GM18868 (cell line): ENCODE results near the gene CBFA2T2.
"Not testable (repeated sequence)": the region's sequence is repeated elsewhere in the genome, so short reads cannot be mapped to it uniquely, and the experiment has no call there.

ENCODE experiments used
- ATAC-seq: cut with Tn5 transposase; IDR thresholded peaks from one replicate; pipeline ENCODE4 v1.9.1; 2021; ENCODE audit warnings: mild to moderate bottlenecking, moderate library complexity; ENCODE audit not compliant: unreplicated experiment

The CBFA2T2 gene

DNA sequence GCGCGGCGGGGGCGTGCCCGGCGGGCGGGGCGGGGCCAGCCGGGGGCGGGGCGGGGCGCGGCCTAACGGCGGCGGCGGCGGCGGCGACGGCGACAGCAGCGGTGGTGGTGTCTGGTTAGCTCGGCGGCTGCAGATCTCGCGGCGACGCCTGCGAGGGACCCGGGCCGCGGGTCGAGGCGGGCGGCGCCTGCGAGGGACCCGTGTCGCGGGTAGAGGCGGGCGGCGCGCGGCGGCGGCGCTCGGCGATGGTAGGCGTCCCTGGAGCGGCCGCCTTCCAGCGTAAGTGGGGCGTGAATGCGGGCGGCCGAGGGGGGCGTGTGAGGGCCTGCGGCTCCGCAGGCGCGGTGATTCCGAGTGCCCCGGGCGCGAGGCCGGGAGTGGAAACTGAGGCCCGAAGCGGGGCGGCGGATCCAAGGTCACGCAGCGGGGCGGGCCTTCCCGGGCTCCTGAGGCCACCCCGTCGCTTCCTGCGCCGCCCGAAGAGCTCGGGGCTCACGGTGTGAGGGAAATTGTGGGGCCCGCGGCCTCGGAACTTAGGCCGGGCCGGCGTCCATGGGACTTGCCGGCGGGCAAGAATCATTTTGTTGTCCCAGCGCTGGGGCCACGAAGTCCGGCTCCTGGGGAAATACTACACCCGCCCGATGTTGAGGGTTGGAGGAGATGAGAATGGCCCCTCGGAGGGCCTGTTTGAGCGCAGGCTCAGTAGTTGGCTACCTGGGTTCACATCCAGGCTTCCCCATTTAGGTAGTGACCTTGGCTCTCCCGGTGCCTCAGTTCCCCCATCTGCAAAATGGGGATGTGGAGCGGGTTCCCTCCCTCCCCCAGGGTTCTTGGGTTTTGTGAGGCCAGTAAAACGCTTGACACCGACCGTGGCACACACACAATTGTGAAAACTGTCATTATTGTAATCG is at the start of gene CBFA2T2:
Gene CBFA2T2, plus strand, starts transcription at position 74 of the 911 bp plus-strand sequence. Its CDS starts 172 bp downstream, at position 246.
- ATAC-seq: peak; percentile 48

DNA sequence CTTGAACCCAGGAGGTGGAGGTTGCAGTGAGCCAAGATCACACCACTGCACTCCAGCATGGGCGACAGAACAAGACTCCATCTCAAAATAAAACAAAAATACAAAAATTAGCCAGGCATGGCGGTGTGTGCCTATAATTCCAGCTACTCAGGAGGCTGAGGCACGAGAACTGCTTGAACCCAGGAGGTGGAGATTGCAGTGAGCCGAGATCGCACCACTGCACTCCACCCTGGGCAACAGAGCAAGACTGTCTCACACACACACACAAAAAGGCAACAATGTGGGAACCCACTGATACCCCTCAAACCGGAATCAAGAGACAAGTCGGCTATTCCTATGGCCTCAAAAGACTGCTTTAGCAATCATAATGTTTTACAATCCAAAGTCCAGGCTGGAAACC is 49.3 kb upstream of the CBFA2T2 start:
- not testable (repeated sequence) for ATAC-seq

DNA sequence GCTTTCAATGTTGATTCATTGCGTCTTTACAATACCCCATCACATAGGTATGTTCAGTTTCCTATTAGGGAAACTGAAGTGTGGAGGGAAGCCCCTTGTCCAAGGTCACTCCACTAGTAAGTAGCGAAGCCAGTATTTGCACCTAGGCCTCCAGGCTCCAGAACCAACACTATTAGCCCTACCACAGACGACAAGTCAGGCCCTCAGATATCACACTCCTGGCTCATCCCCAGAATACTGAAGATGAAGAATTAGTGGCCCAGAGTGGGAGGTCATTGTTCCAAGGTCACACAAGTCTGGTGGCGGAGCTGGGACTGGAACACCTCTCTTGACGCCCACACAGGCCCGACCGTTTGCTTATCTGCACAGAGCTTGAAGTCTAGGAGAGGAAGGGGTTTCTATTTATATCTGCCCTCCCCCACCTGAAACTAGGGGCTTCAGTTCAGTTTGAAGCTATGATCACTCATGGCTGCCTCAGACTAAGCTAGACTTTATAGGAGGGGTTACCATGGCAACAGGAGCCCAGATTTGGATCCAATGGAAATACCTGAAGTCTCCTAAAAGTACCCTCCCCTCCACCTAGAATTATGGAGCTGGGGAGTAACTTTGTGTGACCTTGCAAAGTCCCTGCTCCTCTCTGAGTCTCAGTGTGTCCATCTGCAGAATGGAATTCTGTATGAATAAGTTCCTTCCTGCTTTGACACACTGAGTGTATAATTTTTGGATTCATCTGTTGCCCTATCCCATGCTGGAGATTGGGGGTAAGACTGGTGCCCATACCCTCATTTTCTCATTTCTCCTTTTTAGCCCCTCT is 48.5 kb upstream of the CBFA2T2 start:
- ATAC-seq: no peak

DNA sequence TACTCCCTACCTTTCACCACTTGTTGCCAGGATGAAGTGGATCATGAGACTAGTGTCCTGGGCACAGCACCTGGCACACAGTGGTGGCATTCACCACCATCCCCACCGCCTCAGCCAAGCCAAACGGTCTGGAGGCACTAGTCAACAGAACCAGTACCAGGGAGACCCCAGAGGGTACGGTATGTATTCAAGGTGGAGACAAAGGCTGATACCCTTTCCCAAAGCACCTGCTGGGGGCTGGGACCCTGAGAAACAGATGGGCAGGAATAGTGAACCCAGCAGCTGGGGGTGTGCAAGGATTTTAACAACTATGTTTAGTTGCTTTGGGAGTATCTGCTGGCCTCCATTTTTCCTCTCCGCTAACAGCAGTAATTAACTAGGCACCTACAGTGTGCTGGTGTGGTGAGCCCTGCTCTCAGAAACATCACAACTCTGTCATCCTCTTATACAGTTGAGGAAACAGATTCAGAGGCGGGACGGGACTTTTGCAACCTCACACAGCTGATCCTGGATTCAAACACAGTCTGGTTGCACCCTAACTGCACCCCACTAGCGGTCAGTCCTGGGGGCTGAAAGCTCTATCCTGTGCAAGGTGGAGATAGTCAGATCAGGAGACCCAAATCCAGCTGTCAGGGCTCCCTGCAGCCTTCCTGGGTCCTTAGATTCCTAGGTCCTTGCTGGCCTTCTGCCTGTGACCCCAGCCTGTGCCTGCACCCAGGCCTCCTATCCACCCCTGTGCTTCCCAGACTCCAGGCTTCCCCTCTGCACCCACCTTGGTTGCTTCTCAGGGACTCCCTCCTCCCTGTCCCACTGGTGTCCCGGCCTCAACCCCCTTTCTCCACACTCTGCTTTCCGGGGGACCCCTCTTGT is 47.5 kb upstream of the CBFA2T2 start:
- no peak for ATAC-seq

GRCh38 chr20:33443006-33443511 is 46.8 kb upstream of the CBFA2T2 start:
- peak; percentile 22 for ATAC-seq

GRCh38 chr20:33443512-33444239 is 46.2 kb upstream of the CBFA2T2 start, which contains the start of gene SNTA1:
SNTA1 (minus strand) TSS chr20:33443763; CDS start chr20:33443620, 143 bp downstream.
- peak; percentile 60 for ATAC-seq

DNA sequence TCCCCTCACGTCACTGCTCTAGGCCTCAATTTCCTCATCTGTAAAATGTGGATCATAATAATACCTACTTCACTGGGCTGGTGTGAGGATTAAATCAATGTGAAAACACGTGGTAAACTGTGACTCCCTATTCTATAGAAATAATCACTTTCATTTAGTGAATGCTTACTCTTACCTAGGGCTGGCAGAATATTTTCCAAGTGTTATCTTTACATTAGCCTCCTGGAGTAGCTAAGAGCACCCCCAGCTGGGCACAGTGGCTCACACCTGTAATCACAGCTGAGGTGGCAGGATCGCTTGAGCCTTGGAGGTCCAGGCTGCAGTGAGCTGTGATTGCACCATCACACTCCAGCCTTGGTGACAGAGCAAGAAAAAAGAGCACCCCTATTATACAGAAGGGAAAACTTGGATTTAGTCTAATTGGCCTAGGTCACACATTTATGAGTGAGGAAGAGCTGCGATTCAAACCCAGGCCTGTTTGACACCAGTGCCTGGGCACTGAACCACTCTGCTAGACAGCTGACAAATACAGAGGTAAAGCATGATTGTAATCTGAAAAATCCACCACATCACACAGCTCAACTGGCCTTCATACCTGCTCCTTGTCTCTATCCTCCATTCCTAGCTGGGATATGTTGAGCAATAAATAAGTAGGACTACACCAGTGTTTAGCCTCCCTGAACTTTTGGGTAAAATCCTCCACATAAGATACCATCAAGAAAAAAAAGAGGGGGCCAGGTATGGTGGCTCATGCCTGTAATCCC is 44.9 kb upstream of the CBFA2T2 start:
- ATAC-seq: no peak

- ATAC-seq: no peak
These were observed 43.8 kb upstream of the CBFA2T2 start for GRCh38 chr20:33445881-33446625.

DNA sequence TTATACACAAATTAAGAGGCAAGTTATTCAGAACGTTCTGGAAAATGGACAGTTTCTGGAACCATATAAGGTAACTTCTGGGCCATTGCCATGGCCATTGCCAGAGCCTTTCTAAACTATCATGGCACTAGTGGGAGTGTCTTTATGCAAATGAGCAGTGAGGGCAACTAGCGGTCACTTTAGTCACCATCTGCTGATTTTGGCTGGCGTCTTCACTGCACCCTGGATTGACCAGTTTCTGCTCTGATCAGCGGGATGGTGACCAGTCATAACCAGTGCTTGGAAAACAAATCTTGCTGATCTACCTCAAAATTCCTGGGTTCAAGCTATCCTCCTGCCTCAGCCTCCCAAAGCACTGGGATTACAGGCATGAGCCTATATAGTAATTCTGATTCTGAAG is 39.0 kb upstream of the CBFA2T2 start:
- no peak for ATAC-seq

DNA sequence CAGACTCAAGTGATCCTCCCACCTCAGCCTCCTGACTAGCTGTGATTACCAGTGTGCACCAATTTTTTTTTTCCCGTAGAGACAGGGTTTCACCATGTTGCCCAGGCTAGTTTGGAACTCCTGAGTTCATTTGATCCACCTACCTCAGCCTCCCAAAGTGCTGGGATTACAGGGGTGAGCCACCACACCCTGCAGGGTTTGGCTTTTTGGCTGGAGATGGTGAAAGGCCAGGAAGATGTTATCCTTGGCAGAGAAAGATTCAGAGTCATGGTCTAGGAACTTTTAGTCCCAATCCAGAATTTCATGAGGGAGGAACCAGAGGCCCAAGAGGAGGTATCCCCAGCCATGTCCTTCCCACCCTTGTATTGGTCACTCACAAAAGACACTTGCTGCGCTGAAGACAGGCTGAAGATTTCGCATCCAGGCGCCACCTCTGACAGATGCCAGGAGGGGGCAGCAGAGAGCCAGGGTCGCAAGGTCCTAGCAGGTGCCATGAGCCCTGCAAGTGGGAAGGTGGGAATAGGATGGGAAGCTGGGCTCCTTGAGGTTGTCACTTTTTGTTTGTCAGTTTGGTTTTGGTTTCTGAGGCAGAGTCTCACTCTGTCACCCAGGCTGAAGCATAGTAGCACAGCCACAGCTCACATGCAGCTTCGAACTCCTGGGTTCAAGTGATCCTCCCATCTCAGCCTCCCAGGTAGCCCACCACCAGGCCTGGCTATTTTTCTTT is 32.8 kb upstream of the CBFA2T2 start:
- peak; percentile 38 for ATAC-seq

DNA sequence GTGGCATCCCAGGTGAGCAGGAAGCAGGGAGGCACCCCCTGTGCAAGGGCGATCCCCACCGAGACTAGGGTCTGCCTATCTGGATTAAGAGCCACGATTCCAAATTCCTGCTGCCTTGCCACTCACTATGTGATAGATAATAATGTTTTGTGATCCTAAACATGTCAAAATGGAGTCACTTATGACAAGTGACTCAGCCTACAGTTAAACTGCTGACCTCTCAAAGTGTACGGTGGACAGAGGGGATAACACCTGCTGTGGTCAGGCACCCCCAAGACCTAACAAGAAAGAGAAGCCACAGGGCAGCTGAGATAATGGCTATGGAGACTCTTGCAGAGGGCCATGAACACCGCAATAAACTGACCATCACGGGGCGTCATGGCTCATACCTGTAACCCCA is 30.3 kb upstream of the CBFA2T2 start:
- no peak for ATAC-seq

DNA sequence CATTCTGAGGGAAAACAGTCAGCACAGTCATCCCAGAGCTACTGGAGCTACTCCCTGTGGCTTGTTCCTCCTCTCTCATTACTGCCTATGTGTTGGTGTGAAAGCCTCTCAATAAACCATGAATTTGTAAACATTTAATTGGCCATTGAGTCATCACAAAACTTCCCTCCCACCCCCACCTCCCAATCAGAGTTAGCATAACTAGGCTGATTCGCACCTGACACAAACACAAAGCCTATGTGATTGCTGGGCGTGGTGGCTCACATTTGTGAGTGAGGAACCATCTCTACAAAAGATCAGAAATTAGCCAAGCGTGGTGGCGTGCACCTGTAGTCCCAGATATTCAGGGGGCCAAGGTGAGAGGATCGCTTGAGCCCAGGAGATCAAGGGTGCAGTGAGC is 29.2 kb upstream of the CBFA2T2 start:
- no peak for ATAC-seq

- ATAC-seq: no peak
These were observed 26.4 kb upstream of the CBFA2T2 start for GRCh38 chr20:33463332-33464101.

GRCh38 chr20:33464759-33465158 is 25.1 kb upstream of the CBFA2T2 start:
- not testable (repeated sequence) for ATAC-seq

DNA sequence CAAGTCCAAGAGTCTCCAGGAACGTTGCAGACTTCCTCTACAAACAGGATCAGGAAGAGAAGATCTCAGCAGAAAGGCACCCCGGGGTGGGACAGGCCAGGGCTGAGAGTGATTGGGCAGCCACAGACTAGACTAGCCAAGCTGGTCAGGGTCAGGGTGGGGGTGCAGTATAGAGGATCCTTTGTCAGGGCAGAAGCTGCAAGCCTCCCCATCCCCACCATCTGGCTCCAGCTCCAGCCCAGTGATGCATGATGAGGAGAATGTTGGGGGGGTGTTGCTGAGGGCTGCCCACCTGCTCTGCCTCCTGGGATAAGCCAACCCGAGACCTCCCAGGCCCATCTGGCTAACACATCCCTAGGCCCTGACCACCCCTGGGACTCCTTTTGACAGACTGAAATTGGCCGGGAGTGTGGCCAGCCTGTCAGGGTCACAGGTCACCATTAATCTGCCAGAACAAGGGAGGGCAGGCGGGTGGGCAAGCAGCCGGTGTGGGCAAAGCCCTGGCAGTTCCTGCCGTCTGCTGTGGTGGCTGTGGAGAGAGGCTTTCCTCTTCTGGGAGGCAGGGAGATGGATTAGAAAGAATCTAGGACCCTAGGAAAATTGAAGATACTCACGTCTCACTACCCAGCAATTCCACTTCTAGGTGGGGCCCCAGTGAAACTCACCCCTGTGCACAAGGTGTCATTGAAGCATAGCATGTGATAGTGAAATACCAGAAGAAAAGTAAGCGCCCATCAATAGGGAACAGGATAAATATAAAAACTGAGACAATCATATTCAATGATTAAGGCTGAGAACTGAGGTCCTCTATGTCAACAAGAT is 24.2 kb upstream of the CBFA2T2 start:
- no peak for ATAC-seq

GRCh38 chr20:33466303-33466646 is 23.6 kb upstream of the CBFA2T2 start:
- ATAC-seq: no peak
